HEK293 (cell line): Measurements from ENCODE around the gene PPDPF.

ENCODE experiments used
- CTCF ChIA-PET: fragments of 350-600 bp; formaldehyde crosslinking; extraction: SDS; loops from one replicate; lab custom pipeline; 2021; ENCODE audit warnings: antibody characterized with exemption; lab: Yijun Ruan, JAX
- POLR2A ChIA-PET: fragments of 300-600 bp; formaldehyde crosslinking; extraction: SDS; loops from one replicate; lab custom pipeline; 2020; ENCODE audit warnings: antibody characterized with exemption, inconsistent platforms; lab: Yijun Ruan, JAX
- H3K27ac ChIP-seq: fragments of 200-500 bp; sonication (Bioruptor generic); 2 replicates; pipeline ENCODE4 v1.5.1; 2014; ENCODE audit warnings: low read depth, low read length, control low read depth, inconsistent platforms; ENCODE audit errors: extremely low read depth
- H3K36me3 ChIP-seq, 2 experiments: fragments of 200-500 bp in 1 of 2; sonication (Bioruptor generic) in 1 of 2; 1 replicate in 1 of 2; 2 replicates in 1 of 2; pipeline ENCODE4 v1.5.1; 2014 to 2017; ENCODE audit warnings: inconsistent platforms in 2 of 2, low read length in 2 of 2; ENCODE audit not compliant: control insufficient read depth in 2 of 2, insufficient read depth in 1 of 2
- H3K4me1 ChIP-seq: fragments of 200-500 bp; sonication (Bioruptor generic); 2 replicates; pipeline ENCODE4 v1.5.1; 2014; ENCODE audit warnings: mild to moderate bottlenecking, low read length, inconsistent platforms; ENCODE audit not compliant: control insufficient read depth, insufficient read depth
- H3K4me3 ChIP-seq: 2 replicates; pipeline ENCODE4 v1.5.1; 2011; ENCODE audit warnings: low read depth, mild to moderate bottlenecking, control low read depth, low read length, moderate library complexity
- H3K9me3 ChIP-seq: fragments of 200-500 bp; sonication (Bioruptor generic); 2 replicates; pipeline ENCODE4 v1.5.1; 2014; ENCODE audit warnings: low read depth, low read length, inconsistent platforms; ENCODE audit not compliant: control insufficient read depth, insufficient read depth
- BCL11A ChIP-seq: fragments of 450-650 bp; formaldehyde crosslinking; IDR thresholded peaks from 2 replicates; pipeline ENCODE4 v1.5.1; 2016; ENCODE audit warnings: low read depth, missing biosample characterization, missing genetic modification characterization
- BCL11B ChIP-seq: fragments of 450-650 bp; formaldehyde crosslinking; IDR thresholded peaks from 2 replicates; pipeline ENCODE4 v1.5.1; 2016; ENCODE audit warnings: low read depth, missing biosample characterization, missing genetic modification characterization
- BCL6B ChIP-seq: fragments of 450-650 bp; formaldehyde crosslinking; IDR thresholded peaks from 2 replicates; pipeline ENCODE4 v1.5.1; 2017; ENCODE audit warnings: missing biosample characterization, missing genetic modification characterization
- GLIS1 ChIP-seq: fragments of 450-650 bp; formaldehyde crosslinking; IDR thresholded peaks from 2 replicates; pipeline ENCODE4 v1.5.1; 2016; ENCODE audit warnings: missing biosample characterization, missing genetic modification characterization
- GLIS2 ChIP-seq: fragments of 450-650 bp; formaldehyde crosslinking; IDR thresholded peaks from 2 replicates; pipeline ENCODE4 v1.5.1; 2016; ENCODE audit warnings: missing biosample characterization, missing genetic modification characterization
- IKZF3 ChIP-seq: fragments of 450-650 bp; IDR thresholded peaks from 2 replicates; pipeline ENCODE4 v1.5.0; 2018; ENCODE audit warnings: missing biosample characterization, mild to moderate bottlenecking, missing genetic modification characterization, moderate library complexity
- KLF1 ChIP-seq: fragments of 450-650 bp; formaldehyde crosslinking; IDR thresholded peaks from 2 replicates; pipeline ENCODE4 v1.5.1; 2016; ENCODE audit warnings: missing biosample characterization, missing genetic modification characterization
- KLF16 ChIP-seq: fragments of 450-650 bp; formaldehyde crosslinking; IDR thresholded peaks from 2 replicates; pipeline ENCODE4 v1.5.1; 2017; ENCODE audit warnings: missing biosample characterization, missing genetic modification characterization
- KLF17 ChIP-seq: fragments of 450-650 bp; formaldehyde crosslinking; IDR thresholded peaks from 2 replicates; pipeline ENCODE4 v1.5.1; 2016; ENCODE audit warnings: missing biosample characterization, missing genetic modification characterization
- KLF8 ChIP-seq: fragments of 450-650 bp; formaldehyde crosslinking; IDR thresholded peaks from 2 replicates; pipeline ENCODE4 v1.5.1; 2016; ENCODE audit warnings: missing biosample characterization, missing genetic modification characterization
- PRDM6 ChIP-seq: fragments of 450-650 bp; formaldehyde crosslinking; IDR thresholded peaks from 2 replicates; pipeline ENCODE4 v1.5.1; 2017; ENCODE audit warnings: missing biosample characterization, missing genetic modification characterization
- SP2 ChIP-seq: fragments of 450-650 bp; formaldehyde crosslinking; IDR thresholded peaks from 2 replicates; pipeline ENCODE4 v1.5.1; 2016; ENCODE audit warnings: missing biosample characterization, missing genetic modification characterization
- SP7 ChIP-seq: fragments of 450-650 bp; formaldehyde crosslinking; IDR thresholded peaks from 2 replicates; pipeline ENCODE4 v1.5.1; 2016; ENCODE audit warnings: missing biosample characterization, missing genetic modification characterization
- YY2 ChIP-seq: fragments of 450-650 bp; formaldehyde crosslinking; IDR thresholded peaks from 2 replicates; pipeline ENCODE4 v1.5.1; 2016; ENCODE audit warnings: missing biosample characterization, missing genetic modification characterization
- ZBTB8A ChIP-seq: fragments of 450-650 bp; formaldehyde crosslinking; IDR thresholded peaks from 2 replicates; pipeline ENCODE4 v1.5.1; 2016; ENCODE audit warnings: missing biosample characterization, missing genetic modification characterization
- ZFP3 ChIP-seq: fragments of 450-650 bp; formaldehyde crosslinking; IDR thresholded peaks from 2 replicates; pipeline ENCODE4 v1.5.1; 2016; ENCODE audit warnings: low read depth, missing biosample characterization, missing genetic modification characterization
- ZNF10 ChIP-seq: fragments of 450-650 bp; formaldehyde crosslinking; IDR thresholded peaks from 2 replicates; pipeline ENCODE4 v1.5.1; 2017; ENCODE audit warnings: missing biosample characterization, missing genetic modification characterization
- ZNF175 ChIP-seq: fragments of 450-650 bp; formaldehyde crosslinking; IDR thresholded peaks from 2 replicates; pipeline ENCODE4 v1.5.1; 2016; ENCODE audit warnings: missing biosample characterization, missing genetic modification characterization
- ZNF19 ChIP-seq: fragments of 450-650 bp; formaldehyde crosslinking; IDR thresholded peaks from 2 replicates; pipeline ENCODE4; 2016; ENCODE audit warnings: missing biosample characterization, missing genetic modification characterization, low read depth
- ZNF221 ChIP-seq: fragments of 450-650 bp; formaldehyde crosslinking; IDR thresholded peaks from 2 replicates; pipeline ENCODE4 v1.5.1; 2017; ENCODE audit warnings: missing biosample characterization, missing genetic modification characterization, borderline replicate concordance
- ZNF223 ChIP-seq: fragments of 450-650 bp; formaldehyde crosslinking; IDR thresholded peaks from 2 replicates; pipeline ENCODE4 v1.5.1; 2016; ENCODE audit warnings: missing biosample characterization, missing genetic modification characterization
- ZNF280C ChIP-seq: fragments of 450-650 bp; formaldehyde crosslinking; IDR thresholded peaks from 2 replicates; pipeline ENCODE4 v1.5.1; 2016; ENCODE audit warnings: missing biosample characterization, missing genetic modification characterization
- ZNF626 ChIP-seq: fragments of 450-650 bp; sonication (Bioruptor Pico); formaldehyde crosslinking; IDR thresholded peaks from 2 replicates; pipeline ENCODE4 v1.5.1; 2018; ENCODE audit warnings: missing biosample characterization, missing genetic modification characterization, inconsistent platforms
- ZNF639 ChIP-seq: fragments of 450-650 bp; formaldehyde crosslinking; IDR thresholded peaks from 2 replicates; pipeline ENCODE4 v1.5.1; 2016; ENCODE audit warnings: missing biosample characterization, missing genetic modification characterization

Gene PPDPF

GRCh38 chr20:63544241-63544957, 23.8 kb downstream of the PPDPF start:
- ChIA-PET POLR2A (interaction anchor here (0.6 to 1.0 kb wide), 3 partner anchors 9 to 697 kb away, joined by 3 read pairs; no protein-coding TSS in a partner anchor), CTCF (no interaction called here)
- TF ChIP-seq ZBTB8A (tag by site-specific recombination) (peak; percentile 10; the same call in 1 of the 2 replicates), ZNF10 (tag by site-specific recombination) (peak; percentile 87), ZNF221 (tag by site-specific recombination) (no peak), BCL11A (tag by site-specific recombination) (peak; percentile 19; the same call in 1 of the 2 replicates), GLIS2 (tag by site-specific recombination) (peak; percentile 38)
- no peaks in the 10 kb centered on the region for H3K4me1 ChIP-seq
- H3K36me3 ChIP-seq = no peaks in the 10 kb centered on the region
- H3K9me3 ChIP-seq = no peaks in the 10 kb centered on the region
- no peak overlapping the region for H3K4me3 ChIP-seq
- no peak overlapping the region for H3K27ac ChIP-seq

- CTCF ChIA-PET = no interaction called here
- no peaks in the 10 kb centered on the region for H3K4me1 ChIP-seq
- TF ChIP-seq ZFP3 (no peak), ZNF639 (no peak), ZNF19 (tag by site-specific recombination) (no peak), SP2 (tag by site-specific recombination) (peak; percentile 36; the same call in 1 of the 2 replicates), KLF17 (tag by site-specific recombination) (peak; percentile 75), BCL11B (tag by site-specific recombination) (no peak), ZNF626 (tag by site-specific recombination) (no peak), SP7 (tag by site-specific recombination) (0 out of 2 replicates have a peak, but pooled peaks have one; percentile 22), ZNF10 (tag by site-specific recombination) (peak; percentile 2; the same call in 1 of the 2 replicates), KLF1 (peak; percentile 95), IKZF3 (peak; percentile 52)
- TF ChIP-seq, all 188 proteins: peak for 6
Measured at GRCh38 chr20:63544958-63545516, 24.5 kb downstream of the PPDPF start.

GRCh38 chr20:63545814-63546213, 25.2 kb downstream of the PPDPF start:
- H3K4me1 ChIP-seq = no peaks in the 10 kb centered on the region
- no peaks in the 10 kb centered on the region for H3K36me3 ChIP-seq
- ChIA-PET CTCF (interaction anchor here (1.3 kb wide), 1 partner anchor 8 kb away, joined by 4 read pairs; no protein-coding TSS in a partner anchor), POLR2A (interaction anchor here (0.6 to 1.6 kb wide), 2 partner anchors 25 to 28 kb away, joined by 3 to 7 read pairs; partner anchors contain the start of genes HELZ2 and PPDPF)
- no peak overlapping the region for H3K4me3 ChIP-seq
- no peaks in the 10 kb centered on the region for H3K9me3 ChIP-seq
- H3K27ac ChIP-seq = no peak overlapping the region
- TF ChIP-seq ZNF223 (tag by site-specific recombination) (no peak), KLF16 (tag by site-specific recombination) (no peak), KLF8 (tag by site-specific recombination) (no peak), GLIS1 (tag by site-specific recombination) (no peak), PRDM6 (tag by site-specific recombination) (no peak), ZNF175 (tag by site-specific recombination) (no peak), YY2 (tag by site-specific recombination) (no peak), BCL6B (tag by site-specific recombination) (no peak), ZNF280C (tag by site-specific recombination) (no peak)

More at GRCh38 chr20:63544958-63545516, 24.5 kb downstream of the PPDPF start:
- H3K9me3 ChIP-seq = no peaks in the 10 kb centered on the region
- POLR2A ChIA-PET = interaction anchor here (0.6 to 1.0 kb wide), 4 partner anchors 10 to 698 kb away, joined by 3 read pairs; no protein-coding TSS in a partner anchor
- H3K36me3 ChIP-seq = no peaks in the 10 kb centered on the region
- no peak overlapping the region for H3K4me3 ChIP-seq
- H3K27ac ChIP-seq = no peak overlapping the region
